Neutrophil (primary cell): ENCODE data around the gene PAGR1.

Experiments
- H3K27ac ChIP-seq: fragments of 200-600 bp; sonication (generic); 2 replicates; pipeline ENCODE4 v1.5.1; 2016; ENCODE audit warnings: mild to moderate bottlenecking, moderate library complexity
- H3K27me3 ChIP-seq: fragments of 200-600 bp; sonication (generic); 2 replicates; pipeline ENCODE4 v1.6.0; 2016; ENCODE audit warnings: mild to moderate bottlenecking
- H3K36me3 ChIP-seq: fragments of 200-600 bp; sonication (generic); 2 replicates; pipeline ENCODE4 v1.5.1; 2017
- H3K4me1 ChIP-seq, 2 experiments: fragments of 200-600 bp in 1 of 2; sonication (generic) in 1 of 2; 1 replicate in 1 of 2; 2 replicates in 1 of 2; pipeline versions ENCODE4 v1.5.1 to v1.6.1; 2013 to 2016; ENCODE audit warnings: low read depth in 1 of 2, low read length in 1 of 2, mild to moderate bottlenecking in 1 of 2, moderate library complexity in 1 of 2; ENCODE audit not compliant: control insufficient read depth in 1 of 2, insufficient read depth in 1 of 2
- H3K4me3 ChIP-seq, 2 experiments: fragments of 200-600 bp in 1 of 2; sonication (generic) in 1 of 2; 1 replicate in 1 of 2; 2 replicates in 1 of 2; pipeline ENCODE4 v1.5.1; 2013 to 2016; ENCODE audit warnings: low read depth in 1 of 2, low read length in 1 of 2, mild to moderate bottlenecking in 1 of 2, moderate library complexity in 1 of 2
- H3K9me3 ChIP-seq: fragments of 200-600 bp; sonication (generic); 2 replicates; pipeline ENCODE4 v1.5.1; 2016
- CTCF ChIP-seq: fragments of 200-600 bp; sonication (generic); IDR thresholded peaks from 2 replicates; pipeline ENCODE4 v1.5.1; 2016; ENCODE audit warnings: antibody characterized with exemption

Gene PAGR1

GRCh38 chr16:29812754-29813643, 3.0 kb upstream of the PAGR1 start:
- peaks cover 67 to 76% of the 10 kb centered on the region in 2 experiments for H3K4me1 ChIP-seq
- H3K27me3 ChIP-seq, result peaks cover 38% of the 10 kb centered on the region
- H3K36me3 ChIP-seq, result peaks cover 21% of the 10 kb centered on the region

GRCh38 chr16:29813644-29814562, 2.0 kb upstream of the PAGR1 start:
- Histone ChIP-seq H3K4me3 (no peak overlapping the region), H3K27ac (no peak overlapping the region), H3K4me1 (peaks cover 62 to 76% of the 10 kb centered on the region in 2 experiments), H3K9me3 (no peaks in the 10 kb centered on the region), H3K27me3 (peaks cover 38% of the 10 kb centered on the region), H3K36me3 (peaks cover 15% of the 10 kb centered on the region)
- no peak for TF ChIP-seq CTCF

More at GRCh38 chr16:29812754-29813643, 3.0 kb upstream of the PAGR1 start:
- no peak for TF ChIP-seq CTCF
- no peak overlapping the region for H3K27ac ChIP-seq
- H3K4me3 ChIP-seq, result peak overlapping the region in 1 of 2 experiments; percentile 73
- H3K9me3 ChIP-seq, result no peaks in the 10 kb centered on the region

- Histone ChIP-seq H3K36me3 (peaks cover 8% of the 10 kb centered on the region), H3K27me3 (peaks cover 38% of the 10 kb centered on the region), H3K4me3 (no peak overlapping the region), H3K27ac (no peak overlapping the region), H3K9me3 (no peaks in the 10 kb centered on the region), H3K4me1 (peaks cover 64 to 76% of the 10 kb centered on the region in 2 experiments)
- no peak for TF ChIP-seq CTCF
Observed at GRCh38 chr16:29814592-29814991, 1.4 kb upstream of the PAGR1 start.

- H3K27me3 ChIP-seq, result peaks cover 38% of the 10 kb centered on the region
- H3K4me3 ChIP-seq, result peak overlapping the region; percentile 88 to 95
- no peaks in the 10 kb centered on the region for H3K9me3 ChIP-seq
- TF ChIP-seq CTCF, result no peak
- peaks cover 69 to 80% of the 10 kb centered on the region in 2 experiments for H3K4me1 ChIP-seq
- peaks cover 2% of the 10 kb centered on the region for H3K36me3 ChIP-seq
- H3K27ac ChIP-seq, result peak overlapping the region; percentile 10
Observed at GRCh38 chr16:29815032-29815721, 775 bp upstream of the PAGR1 start.
